GM20000 (cell line): Measurements from ENCODE around the gene TMEM258.

Experiments
- DNase-seq: peaks from one replicate; pipeline ENCODE4 v3.0.0; 2012; ENCODE audit warnings: low spot score
- TF ChIP-seq, protein P1 (sequence below): IDR thresholded peaks from 2 replicates; pipeline ENCODE4 v1.5.1; 2012; ENCODE audit warnings: mild to moderate bottlenecking, control low read depth; ENCODE audit errors: extremely low read depth, missing control alignments

TMEM258 gene

GRCh38 chr11:61792310-61793082, at the start of gene TMEM258, which contains the start of gene FEN1:
TMEM258 (minus strand) TSS chr11:61792599; CDS start chr11:61792558, 41 bp downstream.
FEN1 (plus strand) TSS chr11:61792911; CDS start chr11:61795362, 2,451 bp downstream.
- TF ChIP-seq, protein P1, sequence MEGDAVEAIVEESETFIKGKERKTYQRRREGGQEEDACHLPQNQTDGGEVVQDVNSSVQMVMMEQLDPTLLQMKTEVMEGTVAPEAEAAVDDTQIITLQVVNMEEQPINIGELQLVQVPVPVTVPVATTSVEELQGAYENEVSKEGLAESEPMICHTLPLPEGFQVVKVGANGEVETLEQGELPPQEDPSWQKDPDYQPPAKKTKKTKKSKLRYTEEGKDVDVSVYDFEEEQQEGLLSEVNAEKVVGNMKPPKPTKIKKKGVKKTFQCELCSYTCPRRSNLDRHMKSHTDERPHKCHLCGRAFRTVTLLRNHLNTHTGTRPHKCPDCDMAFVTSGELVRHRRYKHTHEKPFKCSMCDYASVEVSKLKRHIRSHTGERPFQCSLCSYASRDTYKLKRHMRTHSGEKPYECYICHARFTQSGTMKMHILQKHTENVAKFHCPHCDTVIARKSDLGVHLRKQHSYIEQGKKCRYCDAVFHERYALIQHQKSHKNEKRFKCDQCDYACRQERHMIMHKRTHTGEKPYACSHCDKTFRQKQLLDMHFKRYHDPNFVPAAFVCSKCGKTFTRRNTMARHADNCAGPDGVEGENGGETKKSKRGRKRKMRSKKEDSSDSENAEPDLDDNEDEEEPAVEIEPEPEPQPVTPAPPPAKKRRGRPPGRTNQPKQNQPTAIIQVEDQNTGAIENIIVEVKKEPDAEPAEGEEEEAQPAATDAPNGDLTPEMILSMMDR: no peak
- peak; percentile 91 for DNase-seq

- TF ChIP-seq, protein P1: no peak
- DNase-seq: no peak
Measured at GRCh38 chr11:61841636-61842527, 49.5 kb upstream of the TMEM258 start.

- DNase-seq: no peak
- TF ChIP-seq, protein P1: no peak
Measured at GRCh38 chr11:61840371-61840770, 48.0 kb upstream of the TMEM258 start.

GRCh38 chr11:61839742-61840141, 47.3 kb upstream of the TMEM258 start:
- no peak for DNase-seq
- TF ChIP-seq, protein P1: no peak

DNA sequence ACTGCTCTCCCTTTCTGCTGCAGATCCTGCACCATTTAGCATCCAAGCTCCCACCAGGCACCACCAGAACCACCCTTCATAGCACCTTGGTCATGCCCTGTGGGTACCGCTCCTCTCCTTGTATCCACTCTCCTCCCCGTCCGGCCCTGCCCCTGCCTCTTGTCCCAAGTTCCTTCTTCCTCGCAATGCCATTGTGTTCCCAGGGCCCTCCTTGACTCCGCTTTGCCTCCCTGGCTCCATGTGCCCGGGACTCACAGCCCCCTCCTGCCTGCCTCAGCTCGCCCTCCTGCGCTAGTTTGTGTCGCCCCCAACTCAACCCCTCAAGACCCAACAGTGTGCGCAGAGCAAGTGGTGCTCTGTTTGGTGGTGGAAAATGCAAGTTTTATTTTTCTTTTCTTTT, 46.5 kb upstream of the TMEM258 start:
- no peak for DNase-seq
- TF ChIP-seq, protein P1: no peak

- no peak for DNase-seq
- TF ChIP-seq, protein P1: no peak
Measured at GRCh38 chr11:61838501-61838900, 46.1 kb upstream of the TMEM258 start.
